CD4-positive, alpha-beta T cell treated with Interleukin-17A for 1 hour (primary cell): ENCODE measurements around the gene ZBTB47.

Experiments
- DNase-seq: peaks from one replicate; pipeline ENCODE4 v3.0.0-alpha.2; 2020

ZBTB47 gene

DNA sequence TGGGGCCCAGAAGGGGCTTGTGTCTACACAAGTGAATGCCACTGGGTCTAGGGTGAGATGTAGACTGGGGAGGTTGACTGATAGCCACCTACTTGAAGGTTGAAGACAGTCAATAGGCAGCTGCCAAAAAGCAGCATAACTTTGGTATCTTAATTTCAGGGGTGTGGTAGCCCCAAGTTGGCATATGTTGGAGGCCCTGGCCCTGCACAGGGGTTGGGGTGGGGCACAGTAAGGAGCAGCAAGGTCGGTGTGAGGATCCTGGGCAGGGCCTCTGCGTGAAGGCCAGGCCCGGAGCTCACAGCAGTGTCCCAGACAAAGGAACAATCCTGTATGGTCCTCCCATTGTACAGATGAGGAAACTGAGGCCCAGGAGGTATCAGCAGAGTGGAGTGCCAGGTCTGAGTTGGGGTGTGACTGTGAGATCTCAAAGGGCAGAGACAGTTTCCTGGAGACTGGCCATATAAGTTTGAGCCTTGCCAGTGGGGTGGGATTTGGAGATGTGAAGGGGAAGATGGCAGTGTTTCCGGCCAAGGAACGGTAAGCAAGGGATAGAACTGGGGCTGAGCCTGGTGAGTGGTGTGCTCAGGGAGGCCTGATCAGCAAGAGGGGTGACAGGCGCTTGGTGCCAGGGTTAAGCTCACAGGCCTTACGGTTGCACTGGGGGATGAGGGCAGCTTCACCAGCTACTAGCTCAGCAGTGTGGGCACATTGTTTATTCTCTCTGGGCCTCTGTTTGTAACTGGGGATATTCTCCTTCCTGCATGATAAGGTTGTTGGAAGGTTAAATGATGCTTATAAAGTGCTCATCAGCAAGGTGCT lies 33.5 kb downstream of the ZBTB47 start:
- DNase-seq: no peak

DNA sequence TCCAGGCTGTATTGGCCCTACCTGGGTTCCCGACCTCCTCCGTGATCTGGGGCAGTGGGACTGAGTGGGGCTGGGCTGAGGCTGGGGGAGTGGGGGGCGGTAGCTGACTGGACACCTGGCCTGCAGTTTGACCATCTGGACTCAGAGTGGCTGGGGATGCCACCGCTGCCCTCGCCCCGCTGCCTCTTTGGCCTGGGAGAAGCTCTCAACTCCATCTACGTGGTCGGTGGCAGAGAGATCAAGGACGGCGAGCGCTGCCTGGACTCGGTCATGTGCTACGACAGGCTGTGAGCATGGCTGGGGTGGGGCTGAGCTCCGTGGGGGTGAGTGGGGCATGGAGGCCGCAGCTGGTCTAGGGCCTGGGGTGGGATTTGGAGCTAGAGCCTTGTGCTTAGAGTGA lies 34.5 kb downstream of the ZBTB47 start:
- no peak for DNase-seq

DNA sequence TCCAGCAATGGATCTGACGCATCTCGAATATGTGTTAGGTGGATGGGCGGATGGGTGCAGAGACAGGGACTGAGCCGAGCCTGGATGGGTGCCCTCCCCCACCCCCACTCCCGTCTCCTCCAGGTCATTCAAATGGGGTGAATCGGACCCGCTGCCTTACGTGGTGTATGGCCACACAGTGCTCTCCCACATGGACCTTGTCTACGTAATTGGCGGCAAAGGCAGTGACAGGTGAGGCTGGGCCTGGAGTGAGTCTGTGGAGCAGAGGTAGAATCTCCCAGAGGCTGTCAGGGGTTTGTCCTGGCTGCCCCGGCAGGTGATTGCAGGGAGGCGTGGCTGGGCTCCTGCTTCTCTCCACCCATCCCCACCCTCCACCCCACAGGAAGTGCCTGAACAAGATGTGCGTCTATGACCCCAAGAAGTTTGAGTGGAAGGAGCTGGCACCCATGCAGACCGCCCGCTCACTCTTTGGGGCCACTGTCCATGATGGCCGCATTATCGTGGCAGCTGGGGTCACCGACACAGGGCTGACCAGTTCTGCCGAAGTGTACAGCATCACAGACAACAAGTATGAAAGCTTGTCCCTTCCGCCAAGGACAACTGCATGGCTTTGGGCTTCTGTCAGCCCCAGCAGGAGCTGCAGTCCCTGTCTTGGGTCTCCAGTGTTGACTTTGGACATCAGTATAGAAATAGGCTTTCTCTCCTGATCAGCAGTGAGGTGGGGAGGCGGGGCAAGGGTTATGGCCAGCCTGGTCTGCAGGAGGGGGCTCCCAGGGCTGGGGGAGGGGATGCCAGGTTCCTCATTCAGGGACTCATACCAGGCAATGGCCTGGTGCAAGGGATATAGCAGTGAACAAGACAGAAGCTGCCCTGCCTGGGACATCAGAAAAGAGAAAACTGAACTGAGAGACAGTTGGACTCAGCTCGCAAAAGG lies 35.3 kb downstream of the ZBTB47 start:
- no peak for DNase-seq

DNA sequence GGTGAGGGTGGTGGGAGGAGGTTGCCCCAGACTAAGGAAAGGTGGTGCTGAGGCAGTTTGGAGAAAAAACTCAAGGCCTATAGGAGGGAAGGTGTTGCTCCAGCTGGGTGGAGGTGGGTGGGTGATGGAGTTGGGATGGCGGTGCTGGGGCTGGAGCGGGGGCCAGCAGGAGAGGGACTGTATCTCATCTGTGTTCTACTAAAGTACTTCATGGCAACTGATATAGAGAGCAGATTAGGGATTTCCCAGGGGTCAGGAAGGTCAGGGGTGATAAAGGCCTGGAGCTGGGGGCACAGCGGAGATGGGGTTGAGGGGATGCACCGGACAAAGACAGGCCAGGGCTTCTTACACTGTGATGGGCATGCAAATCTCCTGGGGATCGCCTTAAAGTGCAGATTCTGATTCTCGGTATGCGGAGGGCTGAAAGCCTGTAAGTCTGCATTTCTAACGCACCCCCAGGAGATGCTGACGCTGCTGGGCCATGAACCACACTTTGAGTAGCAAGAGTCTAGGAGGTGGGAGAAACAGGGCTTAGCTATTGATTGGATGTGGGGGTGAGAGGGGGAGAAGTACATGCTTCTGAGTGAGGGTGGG lies 36.0 kb downstream of the ZBTB47 start:
- no peak for DNase-seq

DNA sequence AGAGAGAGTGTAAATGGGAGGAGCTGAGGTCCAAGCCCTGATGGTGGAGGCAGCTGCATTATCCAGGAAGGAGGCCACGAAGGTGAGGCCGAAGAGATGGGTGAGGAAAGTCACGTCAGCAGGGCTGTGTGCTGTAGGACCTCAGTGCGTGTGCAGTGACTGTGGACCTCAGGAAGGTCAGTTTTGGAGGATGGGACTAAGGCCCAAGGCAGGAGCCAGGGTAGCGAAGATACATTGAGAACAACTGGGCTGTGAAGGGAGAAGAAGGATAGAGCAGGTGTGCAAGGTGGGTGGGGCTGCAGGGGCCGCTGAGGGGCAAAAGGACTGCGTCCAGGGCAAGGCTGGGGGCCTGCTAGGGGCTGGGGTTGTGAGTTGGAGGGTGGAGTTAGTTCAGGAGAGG lies 36.7 kb downstream of the ZBTB47 start:
- DNase-seq: no peak

DNA sequence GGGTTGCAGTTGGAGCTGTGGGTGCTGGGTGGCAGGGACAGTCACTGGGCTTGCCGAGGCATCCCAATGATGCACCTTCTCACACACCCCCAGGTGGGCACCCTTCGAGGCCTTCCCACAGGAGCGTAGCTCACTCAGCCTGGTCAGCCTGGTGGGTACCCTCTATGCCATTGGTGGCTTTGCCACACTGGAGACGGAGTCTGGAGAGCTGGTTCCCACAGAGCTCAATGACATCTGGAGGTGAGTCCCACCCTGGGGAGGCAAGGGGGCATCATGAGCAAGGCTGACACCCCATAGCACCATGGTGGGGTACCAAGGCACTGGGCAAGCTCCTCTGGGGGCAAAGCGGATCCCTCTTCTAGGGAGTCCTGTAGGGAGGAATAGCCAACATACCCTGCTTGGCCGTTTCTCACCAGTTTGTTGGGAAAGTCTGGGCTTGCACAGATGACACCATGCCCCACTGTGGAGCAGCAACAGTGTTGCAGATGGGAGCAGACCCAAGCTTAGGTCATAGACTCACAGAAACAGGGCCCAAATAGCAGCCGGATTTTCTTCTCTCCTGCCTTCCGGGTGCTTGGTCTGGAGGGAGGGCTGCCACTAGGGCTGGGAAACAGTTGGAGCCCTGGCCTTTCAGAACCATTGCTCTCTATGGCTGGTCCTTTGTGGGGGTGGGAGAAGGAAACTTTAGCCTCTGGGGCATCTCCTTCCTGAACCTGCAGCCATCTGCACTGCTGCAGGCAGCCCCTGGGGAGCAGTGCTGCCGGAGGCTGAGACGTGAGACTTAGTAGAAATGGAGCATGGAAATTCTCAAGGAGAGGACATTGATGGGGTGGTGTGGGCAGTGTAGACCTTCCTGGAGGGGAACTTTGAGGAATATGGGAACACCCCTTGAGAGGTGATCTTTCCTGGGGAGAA lies 37.5 kb downstream of the ZBTB47 start:
- DNase-seq: no peak

DNA sequence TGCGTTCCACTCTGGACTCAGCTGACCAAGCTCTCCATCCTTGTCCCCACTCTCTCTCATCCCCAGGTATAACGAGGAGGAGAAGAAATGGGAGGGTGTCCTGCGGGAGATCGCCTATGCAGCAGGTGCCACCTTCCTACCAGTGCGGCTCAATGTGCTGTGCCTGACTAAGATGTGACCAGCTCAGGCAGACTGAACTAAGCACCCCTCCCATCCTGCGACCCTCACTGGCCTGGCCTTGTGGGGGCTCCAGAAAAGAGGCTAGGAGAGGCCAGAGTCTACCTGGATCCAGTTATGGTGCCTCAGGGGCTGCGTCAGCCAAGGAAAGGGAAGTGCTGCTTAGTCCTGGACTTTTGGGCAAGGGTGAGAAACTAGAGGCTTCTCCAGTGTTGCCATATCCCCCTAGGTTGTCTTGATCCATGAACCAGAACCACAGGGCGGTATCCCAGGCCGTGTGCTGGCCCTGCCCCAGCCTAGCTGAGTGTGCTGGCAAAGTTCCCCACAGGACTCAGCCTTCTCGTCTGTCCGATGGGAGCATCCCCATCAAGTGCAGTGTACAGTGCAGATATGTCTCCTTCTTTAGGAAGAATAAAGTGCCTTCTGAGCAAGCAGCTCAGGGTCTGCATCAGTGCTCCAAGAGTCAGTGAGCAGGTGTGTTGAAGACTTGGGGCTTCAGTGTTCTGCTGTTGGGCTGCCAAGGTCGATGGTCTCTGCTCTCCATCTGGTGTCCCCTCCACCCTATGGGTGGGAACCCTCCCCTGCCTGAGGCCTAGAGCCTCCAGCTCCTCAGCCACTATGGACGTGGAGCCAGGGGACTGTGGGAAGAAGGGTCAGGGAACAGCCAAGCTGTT lies 38.5 kb downstream of the ZBTB47 start:
- DNase-seq: no peak

DNA sequence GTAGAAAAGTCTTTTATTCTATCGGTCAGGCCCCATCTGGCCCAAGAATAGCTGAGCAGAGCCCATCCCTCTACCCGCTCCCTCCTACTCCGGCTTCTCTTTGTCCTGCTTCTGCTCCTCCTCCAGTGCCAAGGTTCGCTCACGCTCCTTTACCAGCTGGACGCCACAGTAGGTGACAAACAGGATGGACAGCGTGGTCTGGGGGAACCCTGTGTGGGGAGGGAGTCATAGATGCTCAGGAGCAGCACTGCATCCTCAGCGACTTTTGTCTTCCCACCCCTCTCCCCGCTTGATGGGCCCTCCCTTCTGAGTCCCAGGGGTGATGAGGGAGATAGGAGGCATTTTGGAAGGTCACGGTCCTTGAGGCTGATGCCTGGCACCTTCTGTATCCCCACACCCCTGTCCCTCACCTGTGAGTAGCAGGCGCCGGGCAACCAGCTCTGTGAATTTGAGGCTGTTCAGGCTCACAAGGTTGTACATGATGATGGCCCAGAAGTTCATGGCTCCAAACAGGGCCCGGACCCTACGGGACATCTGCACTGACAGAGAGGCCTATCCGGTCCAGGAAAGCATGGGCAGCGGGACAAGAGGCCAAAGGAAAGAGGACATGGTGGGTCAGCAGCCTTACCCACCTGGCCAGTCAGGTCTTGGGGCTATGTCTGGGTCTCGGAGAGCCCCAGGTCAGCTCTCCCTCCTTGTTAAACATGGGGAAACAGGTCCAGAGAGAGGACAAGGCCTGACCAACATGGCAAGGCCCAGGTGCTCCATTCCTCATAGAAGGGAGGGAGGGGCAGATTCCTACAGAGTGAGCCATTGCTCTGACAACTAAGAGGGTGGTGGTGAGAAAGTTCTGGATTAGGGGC lies 39.4 kb downstream of the ZBTB47 start:
- no peak for DNase-seq

DNA sequence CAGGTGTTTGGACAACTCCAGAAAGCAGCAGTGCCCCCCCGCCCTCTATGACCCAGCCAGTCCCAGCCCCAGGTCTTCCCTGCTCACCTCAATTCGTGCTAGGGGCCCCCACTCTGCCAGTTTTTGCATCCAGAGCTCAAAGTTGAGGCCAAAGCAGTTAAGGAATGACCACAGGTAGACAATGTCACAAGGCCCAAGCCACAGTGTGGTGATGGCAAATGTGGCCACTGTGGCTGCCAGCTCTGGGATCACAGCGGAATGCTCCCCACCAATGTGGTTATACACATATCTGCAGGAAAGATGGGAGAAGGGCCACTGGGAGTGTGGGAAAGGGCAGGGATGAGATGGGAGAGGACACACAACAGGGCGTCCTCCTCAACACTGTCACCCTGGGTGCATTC lies 40.0 kb downstream of the ZBTB47 start:
- no peak for DNase-seq

DNA sequence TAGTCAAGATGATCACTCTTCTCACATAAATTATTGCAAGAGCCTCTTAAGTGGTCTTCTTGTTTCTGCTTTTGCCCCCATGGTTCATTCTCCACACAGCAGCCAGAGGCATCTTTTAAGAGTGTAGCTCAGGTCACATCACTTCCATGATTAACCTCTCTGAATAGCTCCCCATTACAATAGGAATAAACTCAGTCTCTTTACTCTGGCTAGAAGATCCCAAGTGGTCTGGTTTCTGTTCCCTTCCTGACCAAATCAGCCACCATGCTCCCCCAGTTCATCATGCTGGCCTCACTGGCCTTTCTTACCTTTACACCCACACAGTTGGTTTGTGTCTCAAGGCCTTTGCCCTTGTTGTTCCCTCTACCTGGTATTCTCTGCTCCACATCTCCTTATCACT lies 40.9 kb downstream of the ZBTB47 start:
- DNase-seq: no peak

DNA sequence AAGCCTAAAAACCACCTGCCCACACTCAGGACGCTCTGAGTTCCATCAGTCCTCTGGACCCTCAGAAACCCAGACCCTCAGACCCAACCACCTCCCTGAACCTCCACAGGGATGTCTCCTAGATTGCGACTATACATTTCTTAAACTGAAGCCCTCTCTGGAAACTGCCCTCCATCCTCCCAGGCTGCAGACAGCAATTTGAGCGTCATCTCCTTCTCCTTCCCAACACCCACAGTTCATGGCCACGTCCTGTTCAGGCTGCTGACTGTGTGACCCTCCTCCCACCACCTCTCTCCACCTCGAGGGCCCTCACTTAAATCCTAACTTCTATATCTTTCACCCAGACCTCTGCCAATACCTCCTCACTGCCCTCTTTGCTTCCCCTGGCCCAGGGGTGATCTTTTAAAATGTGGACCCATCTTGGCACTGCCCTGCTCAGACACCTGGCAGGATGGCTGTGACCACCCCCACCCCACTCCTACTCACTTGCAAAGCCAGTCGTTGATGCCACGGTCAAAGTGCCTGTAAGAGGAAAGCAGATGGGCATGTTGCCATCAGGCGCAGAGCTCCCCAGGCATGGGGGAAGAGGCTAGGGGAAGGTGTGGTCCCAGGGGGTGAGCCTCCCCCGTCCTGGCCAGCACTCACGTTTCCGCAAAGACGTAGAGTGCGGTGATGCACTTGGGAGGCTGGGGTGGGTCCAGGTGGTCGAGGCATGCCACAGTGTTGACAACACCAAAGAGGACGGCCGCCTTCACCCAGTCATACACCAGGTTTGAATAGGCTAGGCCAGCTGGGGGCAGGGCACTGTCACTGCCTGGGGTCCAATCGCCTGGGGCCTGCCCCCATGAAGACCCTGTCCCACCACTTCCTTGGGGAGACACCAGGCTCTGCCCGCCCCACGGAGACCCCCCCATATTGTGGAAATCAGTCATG lies 43.1 kb downstream of the ZBTB47 start:
- DNase-seq: no peak

DNA sequence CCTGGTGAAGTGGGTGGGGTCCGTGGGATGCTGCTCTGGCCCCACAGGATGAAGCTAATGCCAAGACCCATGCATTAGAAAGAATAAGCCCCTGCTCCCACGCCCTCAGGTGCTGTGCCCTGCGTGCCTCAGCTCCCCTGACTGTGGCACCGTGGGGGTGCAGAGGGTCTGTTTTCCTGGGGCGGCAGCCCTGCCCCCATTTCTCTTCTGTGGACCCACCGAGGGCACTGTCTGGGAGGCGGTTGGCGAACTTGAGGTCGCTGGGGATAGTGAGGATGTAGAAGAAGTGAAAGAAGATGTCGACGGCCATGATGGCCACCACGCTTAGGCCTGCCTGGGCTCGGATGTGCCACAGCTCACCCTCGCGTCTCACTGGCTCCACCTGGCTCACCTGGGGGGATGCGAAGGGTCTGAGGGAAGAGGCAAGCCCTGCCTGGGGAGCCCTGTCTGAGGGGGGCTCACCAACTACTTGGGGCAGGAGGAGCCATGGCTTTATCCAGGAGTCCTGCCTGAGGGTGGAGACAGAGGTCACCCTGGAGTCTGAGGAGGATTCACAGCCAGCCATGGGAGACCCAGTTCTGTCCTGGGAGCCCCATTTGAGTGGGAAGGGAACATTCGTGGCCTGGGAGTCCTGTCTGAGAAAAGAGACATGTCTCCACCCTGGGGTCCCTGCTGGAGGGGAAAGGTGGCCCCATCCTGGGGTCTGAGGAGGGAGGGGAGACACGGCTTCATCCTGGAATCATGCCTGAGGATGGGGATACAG lies 44.0 kb downstream of the ZBTB47 start:
- no peak for DNase-seq

DNA sequence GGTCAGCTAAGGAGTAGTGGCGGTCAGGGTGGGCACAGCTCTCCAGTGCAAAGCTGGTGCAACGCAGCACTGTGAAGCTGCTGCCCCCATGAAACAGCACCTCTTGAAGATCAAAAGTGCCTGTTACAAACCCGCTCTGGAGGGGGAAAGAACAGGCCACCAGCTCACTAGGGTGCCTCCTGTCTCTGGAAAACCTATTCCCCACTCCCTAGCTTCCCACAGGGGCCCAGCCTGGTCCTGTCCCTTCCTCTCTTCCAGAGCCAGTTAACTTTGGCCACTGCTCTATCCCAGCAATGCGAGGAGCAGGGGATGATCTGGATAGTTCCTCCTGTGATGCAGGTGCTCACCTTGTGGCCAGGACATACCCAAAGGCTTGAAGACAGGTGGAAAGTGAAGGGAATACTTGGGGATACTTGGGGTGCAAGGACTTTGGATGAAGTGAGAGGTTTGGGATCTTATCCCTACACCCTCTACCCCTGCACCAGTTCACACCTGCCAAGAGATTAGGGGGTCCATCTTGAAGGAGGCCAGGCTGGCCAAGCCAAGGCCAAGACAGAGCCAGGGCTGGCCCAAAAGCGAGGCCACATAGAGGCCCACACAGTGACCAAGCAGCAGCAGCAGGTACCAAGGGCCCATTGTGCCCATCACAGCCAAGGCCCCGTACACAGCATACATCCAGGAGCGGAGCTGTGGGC lies 44.9 kb downstream of the ZBTB47 start:
- DNase-seq: no peak

DNA sequence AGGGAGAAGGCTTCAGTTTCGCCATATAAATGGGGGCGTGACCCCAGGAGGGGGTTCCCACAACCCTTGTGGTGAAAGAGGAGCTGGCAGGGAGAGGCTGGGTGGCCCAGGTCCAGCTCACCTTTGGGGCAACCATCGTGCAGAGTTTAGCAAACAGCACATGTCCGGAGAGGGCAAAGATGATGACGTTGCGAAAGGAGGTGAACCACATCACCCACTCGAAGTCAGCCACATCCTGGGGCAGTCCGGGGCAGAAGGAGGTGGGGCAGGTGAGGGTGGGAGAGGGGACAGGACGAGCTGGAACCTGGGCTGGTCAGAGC lies 45.4 kb downstream of the ZBTB47 start:
- peak; percentile 8 for DNase-seq

DNA sequence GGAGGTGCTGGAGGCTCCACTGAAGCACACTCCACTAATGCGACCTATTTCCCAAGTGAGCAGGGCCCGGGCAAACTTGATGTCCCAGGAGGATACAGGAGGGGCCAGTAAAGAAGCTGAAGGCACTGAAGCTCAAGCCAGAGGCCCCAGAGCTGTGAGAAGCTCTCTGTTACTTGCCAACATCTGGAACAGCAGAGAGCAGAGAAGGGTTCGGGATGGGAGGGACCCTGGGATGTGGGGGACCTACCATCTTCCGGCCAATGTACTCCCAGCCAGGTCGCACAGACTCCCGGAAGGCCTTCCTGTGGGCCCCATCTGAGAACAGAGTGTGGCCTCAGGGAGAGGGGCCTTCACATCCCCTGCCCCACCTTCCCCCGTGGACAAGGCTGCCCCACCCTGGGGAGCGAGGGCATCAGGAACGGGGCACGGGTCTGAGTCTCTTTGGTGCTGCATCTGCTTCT lies 46.0 kb downstream of the ZBTB47 start:
- DNase-seq: no peak

DNA sequence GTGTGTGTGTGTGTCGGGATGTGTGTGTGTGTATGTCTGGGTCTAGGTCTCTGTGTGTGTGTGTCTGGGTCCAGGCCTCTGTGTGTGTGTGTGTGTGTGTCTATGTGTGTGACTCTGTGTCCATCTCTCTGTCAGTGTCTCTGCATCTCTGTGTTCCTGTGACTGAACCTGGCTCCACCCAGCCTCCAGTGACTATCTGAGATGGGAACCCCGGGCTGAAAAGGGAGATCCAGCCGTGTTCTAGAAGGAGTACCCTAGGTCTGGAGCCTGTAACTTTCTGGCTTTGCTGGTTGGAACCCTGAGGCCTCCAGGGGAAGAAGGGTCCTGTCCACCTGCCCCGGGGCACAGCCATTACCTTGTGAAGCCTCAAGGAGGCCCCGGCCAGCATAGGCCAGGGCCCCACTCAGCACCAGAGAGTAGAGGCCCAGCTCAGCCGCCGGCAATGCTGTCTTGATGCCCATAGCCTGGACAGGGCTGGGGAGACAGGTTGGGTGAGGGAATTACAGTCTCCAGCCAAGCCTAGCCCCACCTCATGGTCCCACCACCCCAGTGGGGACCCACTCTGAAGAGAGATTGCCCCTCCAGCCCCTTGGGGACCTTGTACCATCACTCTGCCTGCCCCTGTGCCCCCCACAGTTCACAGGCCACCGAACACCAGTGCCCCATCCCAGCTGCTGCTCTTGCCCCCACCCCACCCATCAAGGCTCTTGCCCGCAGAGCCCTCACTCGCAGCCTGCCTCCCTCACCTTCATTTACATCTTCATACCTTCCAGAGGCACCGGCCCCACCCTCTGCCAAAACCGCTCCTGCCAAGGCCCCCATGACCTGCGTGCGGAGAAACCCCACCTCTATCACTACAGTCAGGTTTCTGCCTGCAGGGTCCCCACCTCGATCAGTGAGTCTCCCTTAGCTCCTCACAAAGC lies 47.1 kb downstream of the ZBTB47 start:
- no peak for DNase-seq
